ENCODE results near the gene TGFB1I1. TPM values are rescaled to one million over a fixed set of nuclear protein-coding genes. Genes with fewer than 3 reads are reported as not detected.

TGFB1I1 gene
- total and polyA plus RNA-seq, 2 of the 13 experiments (the other 11 are each of a cell fraction or from before 2014, with no cell fraction given): 0.80 to 2.9 TPM

DNA sequence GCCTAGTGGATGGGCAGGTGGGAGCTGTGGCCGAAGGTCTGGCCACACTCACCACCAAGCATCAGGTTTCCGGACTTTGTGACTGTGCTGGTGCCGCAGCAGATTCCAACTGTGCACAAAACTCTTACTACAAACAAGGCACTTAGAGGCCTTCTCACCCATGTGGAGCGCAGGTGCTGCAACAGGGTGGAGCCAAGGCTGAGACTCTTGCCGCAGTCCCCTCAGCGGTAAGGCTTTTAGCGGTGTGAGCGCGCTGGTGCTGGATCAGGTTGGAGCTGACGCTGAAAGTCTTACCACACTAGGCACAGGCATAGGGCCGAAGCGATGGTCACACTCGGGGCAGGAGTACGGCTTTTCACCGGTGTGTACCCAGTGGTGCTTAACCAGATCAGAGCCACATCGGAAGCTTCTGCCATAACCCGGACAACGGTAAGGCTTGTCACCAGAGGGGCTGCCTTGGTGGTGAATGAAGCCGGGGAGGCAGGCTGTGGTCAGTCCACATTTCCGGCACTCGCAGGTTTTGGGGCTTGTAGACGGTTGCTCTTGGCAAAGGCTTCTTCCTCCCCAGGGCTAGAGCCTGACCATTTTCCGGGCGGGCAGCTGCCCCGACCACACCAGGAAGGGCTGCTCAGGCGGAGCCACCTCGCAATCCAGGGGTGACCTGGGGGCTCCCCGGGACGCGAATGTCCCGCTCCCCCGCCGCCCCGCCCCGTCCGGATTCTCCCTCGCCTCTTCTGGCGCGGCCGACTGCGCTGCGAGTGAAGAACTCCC is 13.7 kb upstream of the TGFB1I1 start (continued):
- TF ChIP-seq NR1H2 (CRISPR knock-in tag; IDR thresholded peaks at IDR 0.05; ENCODE audit: borderline replicate concordance, low read depth): no peak; the same call in 1 of the 2 replicates
- peak; percentile 65; the same call in 1 of the 2 replicates for TF ChIP-seq MAZ (IDR thresholded peaks at IDR 0.05; ENCODE audit: borderline replicate concordance, low read depth, low read length)
- TF ChIP-seq MAZ (CRISPR knock-in tag; IDR thresholded peaks at IDR 0.05; ENCODE audit: low read depth): peak; percentile 92
- TF ChIP-seq FOXA3 (CRISPR knock-in tag; IDR thresholded peaks at IDR 0.05): peak; percentile 81
- peak; percentile 82 for TF ChIP-seq ZNF776 (CRISPR knock-in tag; IDR thresholded peaks at IDR 0.05)
- TF ChIP-seq, protein P1, sequence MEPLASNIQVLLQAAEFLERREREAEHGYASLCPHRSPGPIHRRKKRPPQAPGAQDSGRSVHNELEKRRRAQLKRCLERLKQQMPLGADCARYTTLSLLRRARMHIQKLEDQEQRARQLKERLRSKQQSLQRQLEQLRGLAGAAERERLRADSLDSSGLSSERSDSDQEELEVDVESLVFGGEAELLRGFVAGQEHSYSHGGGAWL (CRISPR knock-in tag; IDR thresholded peaks at IDR 0.05): no peak; the same call in 1 of the 2 replicates
- TF ChIP-seq, protein P2, sequence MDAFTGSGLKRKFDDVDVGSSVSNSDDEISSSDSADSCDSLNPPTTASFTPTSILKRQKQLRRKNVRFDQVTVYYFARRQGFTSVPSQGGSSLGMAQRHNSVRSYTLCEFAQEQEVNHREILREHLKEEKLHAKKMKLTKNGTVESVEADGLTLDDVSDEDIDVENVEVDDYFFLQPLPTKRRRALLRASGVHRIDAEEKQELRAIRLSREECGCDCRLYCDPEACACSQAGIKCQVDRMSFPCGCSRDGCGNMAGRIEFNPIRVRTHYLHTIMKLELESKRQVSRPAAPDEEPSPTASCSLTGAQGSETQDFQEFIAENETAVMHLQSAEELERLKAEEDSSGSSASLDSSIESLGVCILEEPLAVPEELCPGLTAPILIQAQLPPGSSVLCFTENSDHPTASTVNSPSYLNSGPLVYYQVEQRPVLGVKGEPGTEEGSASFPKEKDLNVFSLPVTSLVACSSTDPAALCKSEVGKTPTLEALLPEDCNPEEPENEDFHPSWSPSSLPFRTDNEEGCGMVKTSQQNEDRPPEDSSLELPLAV (CRISPR knock-in tag; conservative IDR thresholded peaks at IDR 0.05; ENCODE audit: low read depth): no peak
- TF ChIP-seq PAX8 (CRISPR knock-in tag; IDR thresholded peaks at IDR 0.05; ENCODE audit: borderline replicate concordance): no peak; the same call in 1 of the 2 replicates
- TF ChIP-seq, protein P3, sequence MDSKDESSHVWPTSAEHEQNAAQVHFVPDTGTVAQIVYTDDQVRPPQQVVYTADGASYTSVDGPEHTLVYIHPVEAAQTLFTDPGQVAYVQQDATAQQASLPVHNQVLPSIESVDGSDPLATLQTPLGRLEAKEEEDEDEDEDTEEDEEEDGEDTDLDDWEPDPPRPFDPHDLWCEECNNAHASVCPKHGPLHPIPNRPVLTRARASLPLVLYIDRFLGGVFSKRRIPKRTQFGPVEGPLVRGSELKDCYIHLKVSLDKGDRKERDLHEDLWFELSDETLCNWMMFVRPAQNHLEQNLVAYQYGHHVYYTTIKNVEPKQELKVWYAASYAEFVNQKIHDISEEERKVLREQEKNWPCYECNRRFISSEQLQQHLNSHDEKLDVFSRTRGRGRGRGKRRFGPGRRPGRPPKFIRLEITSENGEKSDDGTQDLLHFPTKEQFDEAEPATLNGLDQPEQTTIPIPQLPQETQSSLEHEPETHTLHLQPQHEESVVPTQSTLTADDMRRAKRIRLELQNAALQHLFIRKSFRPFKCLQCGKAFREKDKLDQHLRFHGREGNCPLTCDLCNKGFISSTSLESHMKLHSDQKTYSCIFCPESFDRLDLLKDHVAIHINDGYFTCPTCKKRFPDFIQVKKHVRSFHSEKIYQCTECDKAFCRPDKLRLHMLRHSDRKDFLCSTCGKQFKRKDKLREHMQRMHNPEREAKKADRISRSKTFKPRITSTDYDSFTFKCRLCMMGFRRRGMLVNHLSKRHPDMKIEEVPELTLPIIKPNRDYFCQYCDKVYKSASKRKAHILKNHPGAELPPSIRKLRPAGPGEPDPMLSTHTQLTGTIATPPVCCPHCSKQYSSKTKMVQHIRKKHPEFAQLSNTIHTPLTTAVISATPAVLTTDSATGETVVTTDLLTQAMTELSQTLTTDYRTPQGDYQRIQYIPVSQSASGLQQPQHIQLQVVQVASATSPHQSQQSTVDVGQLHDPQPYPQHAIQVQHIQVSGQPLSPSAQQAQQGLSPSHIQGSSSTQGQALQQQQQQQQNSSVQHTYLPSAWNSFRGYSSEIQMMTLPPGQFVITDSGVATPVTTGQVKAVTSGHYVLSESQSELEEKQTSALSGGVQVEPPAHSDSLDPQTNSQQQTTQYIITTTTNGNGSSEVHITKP (CRISPR knock-in tag; IDR thresholded peaks at IDR 0.05; ENCODE audit: low read depth): peak; percentile 1; the same call in 1 of the 2 replicates
- peak; percentile 93; the same call in 1 of the 2 replicates for TF ChIP-seq ZNF331 (CRISPR knock-in tag; IDR thresholded peaks at IDR 0.05)
- TF ChIP-seq ZSCAN21 (CRISPR knock-in tag; IDR thresholded peaks at IDR 0.05; ENCODE audit: borderline replicate concordance): peak; percentile 95
- TF ChIP-seq ZNF749 (CRISPR knock-in tag; IDR thresholded peaks at IDR 0.05; ENCODE audit: borderline replicate concordance): peak; percentile 92
- no peak for TF ChIP-seq ZSCAN20 (CRISPR knock-in tag; IDR thresholded peaks at IDR 0.05; ENCODE audit: borderline replicate concordance)
- TF ChIP-seq ZNF446 (CRISPR knock-in tag; IDR thresholded peaks at IDR 0.05): peak; percentile 78; the same call in 1 of the 2 replicates
- no peak for TF ChIP-seq NCOA1 (CRISPR knock-in tag; IDR thresholded peaks at IDR 0.05)
- TF ChIP-seq AHR (CRISPR knock-in tag; IDR thresholded peaks at IDR 0.05): peak; percentile 88; the same call in 1 of the 2 replicates
- peak; percentile 95 for TF ChIP-seq TARDBP (CRISPR knock-in tag; IDR thresholded peaks at IDR 0.05)
- peak; percentile 89; the same call in 1 of the 2 replicates for TF ChIP-seq ZNF512B (CRISPR knock-in tag; IDR thresholded peaks at IDR 0.05; ENCODE audit: borderline replicate concordance)
- TF ChIP-seq ZNF180 (CRISPR knock-in tag; IDR thresholded peaks at IDR 0.05; ENCODE audit: borderline replicate concordance, low read depth): no peak
